ENCODE results near the gene EIF5B.

- TF ChIP-seq CTCF (IDR thresholded peaks at IDR 0.05; ENCODE audit: control extremely low read depth in 1 of 3, insufficient read depth in 1 of 3, low read depth in 1 of 3, low read length in 3 of 3) (no peak), TEAD4 (IDR thresholded peaks at IDR 0.05; ENCODE audit: low read depth, low read length) (no peak), POLR2AphosphoS5 (IDR thresholded peaks at IDR 0.05; ENCODE audit: low read depth, low read length) (no peak), ATF3 (IDR thresholded peaks at IDR 0.05; ENCODE audit: insufficient read depth, low read depth, low read length) (no peak), EZH2 (IDR thresholded peaks at IDR 0.05; ENCODE audit: low read depth, low read length, severe bottlenecking) (no peak), RFX5 (IDR thresholded peaks at IDR 0.05; ENCODE audit: borderline replicate concordance, low read depth, low read length) (no peak)
These were observed 16.9 kb downstream of the EIF5B start for GRCh38 chr2:99354070-99354469.

All from H1 (cell line).